Neural cell (in vitro differentiated cells): Measurements from ENCODE around the gene CAPN9. TPM values are rescaled to one million over a fixed set of nuclear protein-coding genes. Genes with fewer than 3 reads are reported as not detected.

Source experiments
- H2AFZ ChIP-seq: fragments of 200-600, 300-800 bp; sonication (generic), shearing (Covaris generic); 2 replicates; pipeline ENCODE4 v1.6.0; 2014; ENCODE audit warnings: low read depth, mild to moderate bottlenecking, antibody characterized with exemption, low read length, moderate library complexity
- H3F3A ChIP-seq: fragments of 200-600 bp; shearing (Covaris generic); 2 replicates; pipeline ENCODE4 v1.6.1; 2016; ENCODE audit warnings: mild to moderate bottlenecking, moderate library complexity, mixed read lengths, antibody characterized with exemption, low read length; ENCODE audit not compliant: insufficient read depth, poor library complexity, severe bottlenecking
- H3K27ac ChIP-seq: fragments of 200-600, 300-800 bp; sonication (generic), shearing (Covaris generic); 2 replicates; pipeline ENCODE4 v1.5.1; 2014; ENCODE audit warnings: mild to moderate bottlenecking, low read length, moderate library complexity
- H3K27me3 ChIP-seq: fragments of 300-800, 200-600 bp; sonication (generic), shearing (Covaris generic); 2 replicates; pipeline ENCODE4 v1.6.0; 2014; ENCODE audit warnings: mild to moderate bottlenecking, low read depth, low read length, moderate library complexity; ENCODE audit not compliant: insufficient read depth
- H3K36me3 ChIP-seq: fragments of 300-800, 200-600 bp; sonication (generic), shearing (Covaris generic); 2 replicates; pipeline ENCODE4 v1.5.1; 2014; ENCODE audit warnings: mild to moderate bottlenecking, antibody characterized with exemption, low read length, moderate library complexity; ENCODE audit not compliant: insufficient read depth
- H3K4me2 ChIP-seq: fragments of 300-800, 200-600 bp; sonication (generic), shearing (Covaris generic); 2 replicates; pipeline ENCODE4 v1.6.0; 2014; ENCODE audit warnings: mild to moderate bottlenecking, low read length
- H3K4me3 ChIP-seq: fragments of 300-800, 200-600 bp; sonication (generic), shearing (Covaris generic); 2 replicates; pipeline ENCODE4 v1.5.1; 2014; ENCODE audit warnings: mild to moderate bottlenecking, low read length, moderate library complexity
- H3K79me2 ChIP-seq: fragments of 200-600 bp; shearing (Covaris generic); replicated peaks from 2 replicates; pipeline ENCODE4 v1.6.0; 2014; ENCODE audit warnings: mild to moderate bottlenecking, low read length, moderate library complexity; ENCODE audit not compliant: insufficient read depth
- H3K9ac ChIP-seq: fragments of 300-800, 200-600 bp; sonication (generic), shearing (Covaris generic); 2 replicates; pipeline ENCODE4 v1.6.1; 2016; ENCODE audit warnings: mild to moderate bottlenecking, low read length, mixed read lengths
- H3K9me2 ChIP-seq: fragments of 200-600 bp; shearing (Covaris generic); 2 replicates; pipeline ENCODE4 v1.6.1; 2016; ENCODE audit warnings: mild to moderate bottlenecking, low read length, mixed read lengths; ENCODE audit not compliant: insufficient read depth
- H3K9me3 ChIP-seq: fragments of 200-600, 300-800 bp; sonication (generic), shearing (Covaris generic); 2 replicates; pipeline ENCODE4 v1.6.1; 2016; ENCODE audit warnings: mild to moderate bottlenecking, mixed run types, low read length, moderate library complexity, mixed read lengths
- H4K20me1 ChIP-seq: fragments of 200-600 bp; shearing (Covaris generic); 2 replicates; pipeline ENCODE4 v1.6.1; 2016; ENCODE audit warnings: mild to moderate bottlenecking, mixed run types; ENCODE audit not compliant: insufficient read depth
- EP300 ChIP-seq: fragments of 450-650 bp; conservative IDR thresholded peaks from 2 replicates; pipeline ENCODE4 v1.6.1; 2014; ENCODE audit warnings: antibody characterized with exemption, mild to moderate bottlenecking, moderate library complexity; ENCODE audit not compliant: poor library complexity, severe bottlenecking
- EZH2 ChIP-seq: fragments of 200-600, 300-800 bp; shearing (Covaris generic), sonication (generic); IDR thresholded peaks from 2 replicates; pipeline ENCODE4 v1.6.1; 2014; ENCODE audit warnings: antibody characterized with exemption, low read length, borderline replicate concordance, mild to moderate bottlenecking; ENCODE audit not compliant: insufficient read depth, poor library complexity, severe bottlenecking
- MXI1 ChIP-seq: fragments of 450-650 bp; conservative IDR thresholded peaks from 2 replicates; pipeline ENCODE4 v1.6.1; 2014; ENCODE audit warnings: antibody characterized with exemption, mild to moderate bottlenecking; ENCODE audit not compliant: poor library complexity, severe bottlenecking
- POLR2AphosphoS5 ChIP-seq: IDR thresholded peaks from 2 replicates; pipeline ENCODE4 v1.6.1; 2012
- RAD21 ChIP-seq: fragments of 450-650 bp; conservative IDR thresholded peaks from 2 replicates; pipeline ENCODE4 v1.6.1; 2014; ENCODE audit warnings: antibody characterized with exemption, mild to moderate bottlenecking, moderate library complexity
- SMC3 ChIP-seq: fragments of 450-650 bp; conservative IDR thresholded peaks from 2 replicates; pipeline ENCODE4 v1.6.1; 2014; ENCODE audit warnings: antibody characterized with exemption, mild to moderate bottlenecking, moderate library complexity; ENCODE audit not compliant: poor library complexity
- TAF1 ChIP-seq: IDR thresholded peaks from 2 replicates; pipeline ENCODE4 v1.6.1; 2012; ENCODE audit warnings: low read depth
- polyA plus RNA-seq: library from polyadenylated mRNA; depleted of rRNA; stranded (reverse); fragments of >200 nt; gene quantifications from 2 replicates; pipeline ENCODE4 v1.2.3, GENCODE V29; 2014
- TF ChIP-seq, protein P1 (sequence below): IDR thresholded peaks from 2 replicates; pipeline ENCODE4 v1.6.1; 2012; ENCODE audit warnings: borderline replicate concordance
- TF ChIP-seq, protein P2 (sequence below): fragments of 450-650 bp; IDR thresholded peaks from 2 replicates; pipeline ENCODE4 v1.5.1; 2014; ENCODE audit warnings: antibody characterized with exemption, mild to moderate bottlenecking, moderate library complexity; ENCODE audit not compliant: poor library complexity, severe bottlenecking

The CAPN9 gene
- polyA plus RNA-seq, 1 donor from 2014 or later: 0.14 TPM

DNA sequence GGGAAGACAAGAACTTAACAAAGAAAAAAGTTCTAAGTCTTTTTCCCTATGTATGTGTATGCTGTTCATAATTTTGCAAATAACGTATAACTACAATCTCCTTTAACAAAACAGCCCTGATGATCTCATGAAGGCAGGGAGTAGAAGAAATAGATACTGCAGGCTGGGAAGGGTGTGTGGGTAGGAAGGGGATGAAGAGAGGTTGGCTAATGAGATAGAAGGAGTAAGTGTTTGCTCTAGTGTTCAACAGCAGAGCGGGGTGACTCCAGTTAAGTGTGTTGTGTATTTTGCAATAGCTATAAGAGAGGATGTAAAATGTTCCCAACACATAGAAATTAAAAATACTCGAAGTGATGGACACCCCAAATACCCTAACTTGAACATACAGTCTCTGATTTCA is 101.0 kb downstream of the CAPN9 start:
- Histone ChIP-seq H3F3A (no peaks in the 10 kb centered on the region), H3K79me2 (no peaks in the 10 kb centered on the region), H3K9ac (no peak overlapping the region), H3K36me3 (peaks cover 3% of the 10 kb centered on the region), H3K9me2 (no peaks in the 10 kb centered on the region), H3K27me3 (no peaks in the 10 kb centered on the region), H2AFZ (no peak overlapping the region), H3K4me2 (no peak overlapping the region), H3K9me3 (no peaks in the 10 kb centered on the region), H3K27ac (no peak overlapping the region), H4K20me1 (no peaks in the 10 kb centered on the region), H3K4me3 (no peak overlapping the region)
- TF ChIP-seq SMC3 (no peak), RAD21 (no peak), MXI1 (no peak), EP300 (no peak), POLR2AphosphoS5 (no peak), EZH2 (no peak), TAF1 (no peak)
- TF ChIP-seq, protein P1, sequence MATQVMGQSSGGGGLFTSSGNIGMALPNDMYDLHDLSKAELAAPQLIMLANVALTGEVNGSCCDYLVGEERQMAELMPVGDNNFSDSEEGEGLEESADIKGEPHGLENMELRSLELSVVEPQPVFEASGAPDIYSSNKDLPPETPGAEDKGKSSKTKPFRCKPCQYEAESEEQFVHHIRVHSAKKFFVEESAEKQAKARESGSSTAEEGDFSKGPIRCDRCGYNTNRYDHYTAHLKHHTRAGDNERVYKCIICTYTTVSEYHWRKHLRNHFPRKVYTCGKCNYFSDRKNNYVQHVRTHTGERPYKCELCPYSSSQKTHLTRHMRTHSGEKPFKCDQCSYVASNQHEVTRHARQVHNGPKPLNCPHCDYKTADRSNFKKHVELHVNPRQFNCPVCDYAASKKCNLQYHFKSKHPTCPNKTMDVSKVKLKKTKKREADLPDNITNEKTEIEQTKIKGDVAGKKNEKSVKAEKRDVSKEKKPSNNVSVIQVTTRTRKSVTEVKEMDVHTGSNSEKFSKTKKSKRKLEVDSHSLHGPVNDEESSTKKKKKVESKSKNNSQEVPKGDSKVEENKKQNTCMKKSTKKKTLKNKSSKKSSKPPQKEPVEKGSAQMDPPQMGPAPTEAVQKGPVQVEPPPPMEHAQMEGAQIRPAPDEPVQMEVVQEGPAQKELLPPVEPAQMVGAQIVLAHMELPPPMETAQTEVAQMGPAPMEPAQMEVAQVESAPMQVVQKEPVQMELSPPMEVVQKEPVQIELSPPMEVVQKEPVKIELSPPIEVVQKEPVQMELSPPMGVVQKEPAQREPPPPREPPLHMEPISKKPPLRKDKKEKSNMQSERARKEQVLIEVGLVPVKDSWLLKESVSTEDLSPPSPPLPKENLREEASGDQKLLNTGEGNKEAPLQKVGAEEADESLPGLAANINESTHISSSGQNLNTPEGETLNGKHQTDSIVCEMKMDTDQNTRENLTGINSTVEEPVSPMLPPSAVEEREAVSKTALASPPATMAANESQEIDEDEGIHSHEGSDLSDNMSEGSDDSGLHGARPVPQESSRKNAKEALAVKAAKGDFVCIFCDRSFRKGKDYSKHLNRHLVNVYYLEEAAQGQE: no peak
- TF ChIP-seq, protein P2, sequence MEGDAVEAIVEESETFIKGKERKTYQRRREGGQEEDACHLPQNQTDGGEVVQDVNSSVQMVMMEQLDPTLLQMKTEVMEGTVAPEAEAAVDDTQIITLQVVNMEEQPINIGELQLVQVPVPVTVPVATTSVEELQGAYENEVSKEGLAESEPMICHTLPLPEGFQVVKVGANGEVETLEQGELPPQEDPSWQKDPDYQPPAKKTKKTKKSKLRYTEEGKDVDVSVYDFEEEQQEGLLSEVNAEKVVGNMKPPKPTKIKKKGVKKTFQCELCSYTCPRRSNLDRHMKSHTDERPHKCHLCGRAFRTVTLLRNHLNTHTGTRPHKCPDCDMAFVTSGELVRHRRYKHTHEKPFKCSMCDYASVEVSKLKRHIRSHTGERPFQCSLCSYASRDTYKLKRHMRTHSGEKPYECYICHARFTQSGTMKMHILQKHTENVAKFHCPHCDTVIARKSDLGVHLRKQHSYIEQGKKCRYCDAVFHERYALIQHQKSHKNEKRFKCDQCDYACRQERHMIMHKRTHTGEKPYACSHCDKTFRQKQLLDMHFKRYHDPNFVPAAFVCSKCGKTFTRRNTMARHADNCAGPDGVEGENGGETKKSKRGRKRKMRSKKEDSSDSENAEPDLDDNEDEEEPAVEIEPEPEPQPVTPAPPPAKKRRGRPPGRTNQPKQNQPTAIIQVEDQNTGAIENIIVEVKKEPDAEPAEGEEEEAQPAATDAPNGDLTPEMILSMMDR: no peak

DNA sequence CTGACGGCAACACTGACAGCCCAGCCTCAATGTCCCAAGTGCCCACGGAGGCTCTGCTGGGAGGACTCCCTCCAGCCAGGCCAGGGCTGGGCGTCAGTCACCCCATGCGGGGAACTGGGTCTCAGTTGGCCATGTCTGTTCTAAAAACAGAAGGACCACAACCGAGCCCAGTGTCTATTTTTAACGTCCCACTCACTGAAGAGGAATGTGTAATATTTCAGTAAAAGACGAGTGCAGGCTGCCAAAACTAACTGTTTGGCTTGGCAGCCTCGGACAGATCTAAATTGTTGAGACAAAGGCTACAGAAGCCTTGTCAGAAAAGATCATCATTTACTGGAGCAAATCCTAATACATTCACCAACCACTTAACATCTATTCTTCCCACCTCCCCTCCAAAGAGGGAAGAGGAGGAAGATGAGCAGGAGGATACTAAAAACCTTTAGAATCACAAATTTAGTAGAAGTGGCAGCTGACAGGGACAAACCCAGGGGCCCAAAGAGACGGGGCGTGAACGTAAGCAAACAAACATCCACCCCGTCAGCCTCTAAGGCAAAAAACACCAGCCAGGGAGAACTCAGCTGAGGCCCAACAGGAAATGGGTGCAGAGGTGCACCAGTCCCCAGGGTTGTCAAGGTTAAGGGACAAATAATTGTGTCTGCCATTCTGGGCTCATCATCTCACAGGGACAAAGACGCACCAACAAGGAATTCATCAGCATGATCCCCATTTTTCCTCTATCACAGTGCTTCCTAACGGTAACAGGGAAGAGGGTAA is 102.5 kb downstream of the CAPN9 start:
- H3K9ac ChIP-seq: no peak overlapping the region
- no peaks in the 10 kb centered on the region for H3K79me2 ChIP-seq
- H4K20me1 ChIP-seq: no peaks in the 10 kb centered on the region
- no peak overlapping the region for H3K4me3 ChIP-seq
- H3K9me3 ChIP-seq: no peaks in the 10 kb centered on the region
- no peak overlapping the region for H3K4me2 ChIP-seq
- no peaks in the 10 kb centered on the region for H3K27me3 ChIP-seq
- no peaks in the 10 kb centered on the region for H3K9me2 ChIP-seq
- H3K27ac ChIP-seq: no peak overlapping the region
- peaks cover 3% of the 10 kb centered on the region for H3K36me3 ChIP-seq
- no peak overlapping the region for H2AFZ ChIP-seq
- TF ChIP-seq, protein P2: no peak
- TF ChIP-seq POLR2AphosphoS5 (no peak), MXI1 (no peak), RAD21 (no peak), EZH2 (no peak), TAF1 (no peak), EP300 (no peak), SMC3 (no peak)
- TF ChIP-seq, protein P1: no peak
- H3F3A ChIP-seq: no peaks in the 10 kb centered on the region
